GM13976 (cell line): ENCODE data around the gene NLGN1.

ENCODE experiments used
- DNase-seq: peaks from one replicate; pipeline ENCODE4 v3.0.0; 2012; ENCODE audit warnings: low spot score
- in situ Hi-C: fragments of 300-500 bp; cut with MboI; formaldehyde crosslinking; loops from one replicate; pipeline ENCODE4 v1.12.0; 2022; ENCODE audit warnings: low sequenced_read_pairs, mixed read lengths, inconsistent platforms; ENCODE audit not compliant: unreplicated experiment
- TF ChIP-seq, protein P1 (sequence below): IDR thresholded peaks from 2 replicates; pipeline ENCODE4 v1.5.1; 2012; ENCODE audit warnings: borderline replicate concordance, mild to moderate bottlenecking; ENCODE audit not compliant: insufficient read depth; ENCODE audit errors: extremely low read depth, missing control alignments, control extremely low read depth

NLGN1 gene

DNA sequence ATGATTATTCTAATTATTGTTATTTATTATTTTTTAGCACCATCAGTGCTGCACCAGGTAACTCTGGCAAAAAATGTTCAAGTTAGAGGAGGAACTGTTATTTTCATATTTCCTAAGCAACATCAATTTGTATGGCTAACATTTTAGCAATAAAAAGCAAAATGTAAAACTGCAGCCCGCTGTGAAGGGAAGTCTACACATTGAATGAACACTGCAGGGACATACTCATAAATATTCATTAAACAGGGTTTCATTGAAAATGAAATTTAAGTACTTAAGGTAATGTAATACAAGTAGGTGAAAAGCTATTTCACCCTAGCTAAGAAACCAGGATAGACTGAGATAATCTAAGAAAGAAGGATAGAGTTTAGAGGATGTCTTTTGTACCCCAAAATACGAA is 532.7 kb downstream of the NLGN1 start:
- TF ChIP-seq, protein P1, sequence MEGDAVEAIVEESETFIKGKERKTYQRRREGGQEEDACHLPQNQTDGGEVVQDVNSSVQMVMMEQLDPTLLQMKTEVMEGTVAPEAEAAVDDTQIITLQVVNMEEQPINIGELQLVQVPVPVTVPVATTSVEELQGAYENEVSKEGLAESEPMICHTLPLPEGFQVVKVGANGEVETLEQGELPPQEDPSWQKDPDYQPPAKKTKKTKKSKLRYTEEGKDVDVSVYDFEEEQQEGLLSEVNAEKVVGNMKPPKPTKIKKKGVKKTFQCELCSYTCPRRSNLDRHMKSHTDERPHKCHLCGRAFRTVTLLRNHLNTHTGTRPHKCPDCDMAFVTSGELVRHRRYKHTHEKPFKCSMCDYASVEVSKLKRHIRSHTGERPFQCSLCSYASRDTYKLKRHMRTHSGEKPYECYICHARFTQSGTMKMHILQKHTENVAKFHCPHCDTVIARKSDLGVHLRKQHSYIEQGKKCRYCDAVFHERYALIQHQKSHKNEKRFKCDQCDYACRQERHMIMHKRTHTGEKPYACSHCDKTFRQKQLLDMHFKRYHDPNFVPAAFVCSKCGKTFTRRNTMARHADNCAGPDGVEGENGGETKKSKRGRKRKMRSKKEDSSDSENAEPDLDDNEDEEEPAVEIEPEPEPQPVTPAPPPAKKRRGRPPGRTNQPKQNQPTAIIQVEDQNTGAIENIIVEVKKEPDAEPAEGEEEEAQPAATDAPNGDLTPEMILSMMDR, result no peak
- in situ Hi-C loops, result no loop called here
- no peak for DNase-seq

DNA sequence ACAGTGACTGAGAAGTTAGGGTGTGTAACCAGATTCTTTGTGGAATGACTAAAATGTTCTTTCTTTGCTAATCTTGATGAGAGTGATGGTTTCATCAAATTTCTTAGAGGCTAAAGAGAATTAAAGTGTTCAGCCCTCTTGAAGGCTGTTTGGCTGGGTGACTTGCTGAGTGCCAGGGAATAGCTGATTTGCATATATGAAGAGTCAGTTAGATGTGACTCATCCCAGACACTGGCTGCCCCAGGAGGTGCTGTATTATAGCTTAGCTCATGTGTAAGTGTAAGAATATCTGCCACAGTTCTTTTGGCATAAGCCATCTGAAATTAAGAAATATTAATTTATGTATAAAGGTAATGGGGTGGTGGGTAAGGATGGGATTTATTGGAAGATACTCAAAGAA is 535.1 kb downstream of the NLGN1 start:
- TF ChIP-seq, protein P1, result no peak
- no peak for DNase-seq
- in situ Hi-C loops, result no loop called here

DNA sequence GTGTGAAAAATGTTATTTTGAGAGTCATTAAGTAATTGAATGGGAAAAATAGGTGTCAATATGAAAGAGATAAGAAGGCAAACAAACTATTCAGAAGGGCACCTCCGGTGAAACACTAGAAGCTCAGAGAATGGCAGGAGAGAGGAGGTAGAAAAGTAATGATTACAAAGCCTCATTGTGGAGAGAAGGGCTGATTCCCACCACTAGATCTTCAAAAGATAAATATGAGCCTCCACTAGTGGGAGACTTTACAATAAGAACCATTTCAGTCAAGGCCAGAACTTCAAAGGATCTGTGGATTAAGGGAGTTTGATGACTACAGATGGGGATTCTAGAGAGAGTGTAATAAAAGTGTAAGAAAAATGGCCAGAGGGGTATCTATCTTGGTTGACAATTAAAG is 535.6 kb downstream of the NLGN1 start:
- in situ Hi-C loops, result no loop called here
- TF ChIP-seq, protein P1, result no peak
- no peak for DNase-seq

DNA sequence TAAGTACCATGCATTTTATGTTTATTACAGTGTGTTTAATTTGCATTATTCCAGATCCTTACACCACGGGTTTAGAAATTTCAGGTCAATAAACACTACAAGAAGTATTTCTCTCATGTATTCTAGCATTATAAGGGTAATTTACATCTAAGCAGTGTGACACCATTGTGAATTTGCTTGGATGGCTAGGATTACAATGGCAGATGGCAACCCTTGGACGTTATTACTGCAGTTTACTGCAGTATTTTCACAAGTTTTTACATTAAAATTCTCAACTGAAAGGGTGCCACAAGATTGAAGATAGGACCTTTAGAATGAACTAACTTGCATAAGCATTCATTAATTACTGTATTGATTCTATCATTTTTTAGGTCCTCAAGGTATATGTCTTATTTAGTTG is 538.8 kb downstream of the NLGN1 start:
- in situ Hi-C loops, result no loop called here
- DNase-seq, result no peak
- TF ChIP-seq, protein P1, result no peak

DNA sequence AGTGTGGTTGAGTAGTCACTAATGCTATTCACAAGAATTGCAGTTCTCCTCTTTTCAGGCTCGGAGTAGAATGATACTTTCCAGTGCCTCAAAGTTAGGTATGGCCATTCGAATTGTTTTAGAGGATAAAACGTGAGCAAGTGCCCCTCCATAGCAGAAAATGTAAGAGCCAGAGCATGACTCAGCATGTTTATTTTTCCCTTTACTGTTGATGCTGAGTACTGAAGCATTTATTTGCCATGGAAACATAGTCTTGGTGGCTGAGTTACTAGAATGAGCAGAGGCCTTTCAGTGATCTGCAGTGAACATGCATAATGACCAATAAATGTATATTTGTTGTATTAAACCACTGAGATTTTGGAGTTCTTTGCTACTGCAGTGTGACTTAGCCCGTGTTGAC is 540.6 kb downstream of the NLGN1 start:
- TF ChIP-seq, protein P1, result no peak
- in situ Hi-C loops, result no loop called here
- DNase-seq, result no peak

DNA sequence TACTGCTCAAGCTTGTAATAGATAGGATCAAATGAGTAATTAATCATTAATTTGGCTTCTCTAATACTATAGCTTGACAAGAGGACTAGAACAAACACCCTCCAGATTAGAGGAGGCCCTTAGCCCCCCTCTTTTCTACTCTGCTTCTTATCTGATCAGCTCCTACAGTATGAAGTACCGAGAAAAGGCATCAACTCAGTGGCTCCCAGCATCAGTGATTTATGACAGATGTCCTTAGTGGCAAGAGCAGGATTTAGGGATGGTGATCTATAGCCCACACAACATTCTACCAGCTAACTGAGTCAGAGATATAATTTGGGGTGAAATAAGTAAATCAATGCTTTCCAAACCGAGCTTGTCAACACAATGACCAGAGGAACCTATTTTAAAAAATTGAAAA is 541.1 kb downstream of the NLGN1 start:
- TF ChIP-seq, protein P1, result no peak
- in situ Hi-C loops, result no loop called here
- no peak for DNase-seq

DNA sequence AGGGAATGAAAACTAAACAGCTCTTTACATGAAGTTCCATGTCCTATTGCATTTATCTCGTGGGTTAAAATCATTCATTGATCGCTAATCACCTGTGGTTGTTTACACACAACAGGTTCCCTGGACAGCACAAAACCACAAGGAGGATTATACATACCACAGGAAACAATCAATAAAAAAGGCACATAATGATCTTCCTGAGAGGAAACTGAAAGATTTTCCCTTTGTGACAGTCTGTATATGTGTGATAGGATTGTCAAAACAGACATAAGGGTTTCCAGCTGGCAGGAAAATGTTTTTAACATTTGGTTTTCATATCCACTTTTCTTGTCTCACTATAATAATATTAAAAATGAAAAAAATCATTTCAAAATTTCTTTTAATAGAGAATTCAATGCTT is 541.8 kb downstream of the NLGN1 start:
- DNase-seq, result no peak
- TF ChIP-seq, protein P1, result no peak
- in situ Hi-C loops, result no loop called here
